Muscle layer of colon (tissue), 2 donors: ENCODE results near the gene GALC.
"Not testable (repeated sequence)": the region's sequence is repeated elsewhere in the genome, so short reads cannot be mapped to it uniquely, and the experiment has no call there.

ENCODE experiments used
- H3K27ac ChIP-seq: one replicate; pipeline ENCODE4 v1.7.0; 2013; ENCODE audit warnings: low read depth, mild to moderate bottlenecking, low read length, moderate library complexity
- H3K27me3 ChIP-seq, 2 donors: one replicate each; pipeline ENCODE4 v1.7.0; 2013; ENCODE audit warnings: low read length in 2 of 2, mild to moderate bottlenecking in 2 of 2; ENCODE audit not compliant: insufficient read depth in 2 of 2, control insufficient read depth in 1 of 2
- H3K36me3 ChIP-seq: one replicate; pipeline ENCODE4 v1.7.0; 2013; ENCODE audit warnings: mild to moderate bottlenecking, low read length; ENCODE audit not compliant: insufficient read depth
- H3K4me1 ChIP-seq: one replicate; pipeline ENCODE4 v1.7.0; 2013; ENCODE audit warnings: mild to moderate bottlenecking, low read length; ENCODE audit not compliant: insufficient read depth
- H3K4me3 ChIP-seq, 2 donors: one replicate each; pipeline ENCODE4 v1.7.0; 2013; ENCODE audit warnings: low read length in 2 of 2, low read depth in 1 of 2, mild to moderate bottlenecking in 1 of 2, moderate library complexity in 1 of 2
- H3K9ac ChIP-seq: one replicate; pipeline ENCODE4 v1.7.0; 2013; ENCODE audit warnings: low read length
- H3K9me3 ChIP-seq: one replicate; pipeline ENCODE4 v1.7.0; 2013; ENCODE audit warnings: mild to moderate bottlenecking, low read length
- donor health status: abdominal sarcoma.
- donor health status: Adenocarcinoma of cecum.

Gene GALC

DNA sequence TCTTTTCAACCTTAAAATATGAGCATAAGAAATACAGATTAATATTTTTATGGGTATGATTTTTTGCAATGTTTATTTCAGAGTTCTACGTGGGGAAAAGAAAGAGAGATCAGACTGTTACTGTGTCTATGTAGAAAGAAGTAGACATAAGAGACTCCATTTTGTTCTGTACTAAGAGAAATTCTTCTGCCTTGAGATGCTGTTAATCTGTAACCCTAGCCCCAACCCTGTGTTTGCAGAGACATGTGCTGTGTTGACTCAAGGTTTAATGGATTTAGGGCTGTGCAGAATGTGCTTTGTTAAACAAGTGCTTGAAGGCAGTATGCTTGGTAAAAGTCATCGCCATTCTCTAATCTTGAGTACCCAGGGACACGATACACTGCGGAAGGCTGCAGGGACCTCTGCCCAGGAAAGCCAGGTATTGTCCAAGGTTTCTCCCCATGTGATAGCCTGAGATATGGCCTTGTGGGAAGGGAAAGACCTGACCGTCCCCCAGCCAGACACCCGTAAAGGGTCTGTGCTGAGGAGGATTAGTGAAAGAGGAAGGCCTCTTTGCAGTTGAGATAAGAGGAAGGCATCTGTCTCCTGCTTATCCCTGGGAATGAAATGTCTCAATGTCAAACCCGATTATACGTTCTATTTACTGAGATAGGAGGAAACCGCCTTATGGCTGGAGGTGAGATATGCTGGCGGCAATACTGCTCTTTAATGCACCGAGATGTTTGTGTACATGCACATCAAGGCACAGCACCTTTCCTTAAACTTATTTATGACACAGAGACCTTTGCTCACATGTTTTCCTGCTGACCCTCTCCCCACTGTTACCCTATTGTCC lies 31.5 kb upstream of the GALC start:
- H3K4me3 ChIP-seq, H3K4me1 ChIP-seq, H3K27me3 ChIP-seq, H3K36me3 ChIP-seq, H3K27ac ChIP-seq, H3K9me3 ChIP-seq, H3K9ac ChIP-seq: not testable (repeated sequence)

- no peak overlapping the region for H3K27ac ChIP-seq
- no peaks in the 10 kb centered on the region for H3K4me1 ChIP-seq
- H3K9me3 ChIP-seq, result no peaks in the 10 kb centered on the region
- H3K27me3 ChIP-seq, result no peaks in the 10 kb centered on the region
- no peaks in the 10 kb centered on the region for H3K36me3 ChIP-seq
- H3K4me3 ChIP-seq, result no peak overlapping the region
- no peak overlapping the region for H3K9ac ChIP-seq
Observed at GRCh38 chr14:88023658-88024187, 30.7 kb upstream of the GALC start.

GRCh38 chr14:88017535-88017934 lies 24.6 kb upstream of the GALC start:
- no peak overlapping the region for H3K4me3 ChIP-seq
- H3K4me1 ChIP-seq, result peaks cover 3% of the 10 kb centered on the region
- no peaks in the 10 kb centered on the region for H3K9me3 ChIP-seq
- H3K9ac ChIP-seq, result no peak overlapping the region
- H3K36me3 ChIP-seq, result no peaks in the 10 kb centered on the region
- no peak overlapping the region for H3K27ac ChIP-seq
- H3K27me3 ChIP-seq, result no peaks in the 10 kb centered on the region

GRCh38 chr14:88016768-88017167 lies 23.8 kb upstream of the GALC start:
- Histone ChIP-seq H3K4me1 (peaks cover 3% of the 10 kb centered on the region), H3K4me3 (no peak overlapping the region), H3K9ac (no peak overlapping the region), H3K9me3 (no peaks in the 10 kb centered on the region), H3K27ac (no peak overlapping the region), H3K36me3 (no peaks in the 10 kb centered on the region), H3K27me3 (no peaks in the 10 kb centered on the region)

DNA sequence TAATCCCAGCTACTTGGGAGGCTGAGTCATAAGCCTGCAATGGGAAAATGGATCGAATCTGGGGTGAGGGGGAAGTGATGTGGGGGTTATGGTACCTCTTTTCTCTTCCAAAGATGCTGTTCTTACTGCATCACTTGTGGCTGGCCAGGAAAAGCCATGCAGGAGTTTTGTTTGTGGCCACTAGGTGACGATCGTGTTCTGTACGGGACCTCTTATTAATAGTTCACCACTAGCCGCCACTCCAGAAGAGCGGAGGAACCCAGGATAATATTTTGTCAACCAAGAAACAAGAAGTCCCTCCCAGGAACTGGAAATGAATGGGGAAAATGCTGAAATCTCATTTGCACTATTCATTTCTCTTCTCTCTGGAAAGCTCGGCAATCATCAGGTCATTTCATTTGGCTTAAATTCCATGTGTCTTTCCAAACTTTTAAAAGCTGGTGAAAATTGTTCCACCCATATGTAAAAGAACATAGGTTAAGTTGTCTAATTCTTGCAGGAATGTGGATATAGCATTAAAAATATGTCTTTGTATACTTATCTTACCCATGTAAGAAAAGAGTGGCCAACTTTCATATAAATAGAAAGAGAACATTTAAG lies 20.9 kb upstream of the GALC start:
- Histone ChIP-seq H3K27me3 (no peaks in the 10 kb centered on the region), H3K4me1 (peaks cover 3% of the 10 kb centered on the region), H3K9ac (no peak overlapping the region), H3K9me3 (no peaks in the 10 kb centered on the region), H3K4me3 (no peak overlapping the region), H3K36me3 (no peaks in the 10 kb centered on the region), H3K27ac (no peak overlapping the region)

GRCh38 chr14:88012495-88012894 lies 19.5 kb upstream of the GALC start:
- no peak overlapping the region for H3K9ac ChIP-seq
- no peaks in the 10 kb centered on the region for H3K9me3 ChIP-seq
- no peaks in the 10 kb centered on the region for H3K27me3 ChIP-seq
- no peak overlapping the region for H3K27ac ChIP-seq
- H3K36me3 ChIP-seq, result no peaks in the 10 kb centered on the region
- no peak overlapping the region for H3K4me3 ChIP-seq
- H3K4me1 ChIP-seq, result peaks cover 3% of the 10 kb centered on the region

GRCh38 chr14:88010331-88010730 lies 17.3 kb upstream of the GALC start:
- Histone ChIP-seq H3K9me3 (no peaks in the 10 kb centered on the region), H3K4me3 (no peak overlapping the region), H3K27ac (no peak overlapping the region), H3K9ac (no peak overlapping the region), H3K36me3 (no peaks in the 10 kb centered on the region), H3K4me1 (peaks cover 3% of the 10 kb centered on the region), H3K27me3 (no peaks in the 10 kb centered on the region)

- Histone ChIP-seq H3K9ac (no peak overlapping the region), H3K4me1 (peaks cover 3% of the 10 kb centered on the region), H3K9me3 (no peaks in the 10 kb centered on the region), H3K27me3 (no peaks in the 10 kb centered on the region), H3K36me3 (no peaks in the 10 kb centered on the region), H3K27ac (no peak overlapping the region), H3K4me3 (no peak overlapping the region)
Observed at GRCh38 chr14:88009486-88009885, 16.5 kb upstream of the GALC start.

DNA sequence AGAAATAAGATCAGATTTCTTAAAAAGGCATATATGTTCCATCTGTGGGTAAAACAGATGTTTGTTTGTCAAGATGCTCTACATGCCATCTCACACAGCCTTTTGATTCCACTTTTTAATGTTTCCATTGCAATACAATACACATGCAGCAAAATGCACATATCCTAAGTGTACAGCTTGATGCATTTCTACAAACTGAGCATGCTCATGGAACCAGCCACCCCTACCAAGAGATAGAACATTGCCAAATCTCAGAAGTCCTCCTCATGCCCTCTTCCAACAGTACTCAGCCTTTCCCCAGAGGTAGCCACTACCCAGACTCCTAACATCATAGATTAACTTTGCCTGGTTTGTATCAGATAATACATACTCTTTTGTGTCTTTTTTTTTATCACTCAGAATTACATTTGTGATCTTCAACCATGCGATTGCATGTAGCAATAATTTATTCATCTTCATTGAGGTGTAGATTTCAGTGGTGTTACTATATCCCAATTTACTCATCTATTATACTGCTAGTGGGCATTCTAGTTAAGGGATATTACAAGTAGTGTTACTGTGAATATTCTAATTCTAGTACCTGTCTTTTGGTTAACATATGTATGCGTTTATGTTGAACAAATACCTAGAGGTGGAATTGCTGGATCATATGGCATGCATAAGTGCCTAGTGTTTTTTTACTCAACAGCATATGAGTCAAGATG lies 15.2 kb upstream of the GALC start:
- Histone ChIP-seq H3K27ac (no peak overlapping the region), H3K27me3 (no peaks in the 10 kb centered on the region), H3K9me3 (no peaks in the 10 kb centered on the region), H3K4me3 (no peak overlapping the region), H3K36me3 (no peaks in the 10 kb centered on the region), H3K4me1 (no peaks in the 10 kb centered on the region), H3K9ac (no peak overlapping the region)

DNA sequence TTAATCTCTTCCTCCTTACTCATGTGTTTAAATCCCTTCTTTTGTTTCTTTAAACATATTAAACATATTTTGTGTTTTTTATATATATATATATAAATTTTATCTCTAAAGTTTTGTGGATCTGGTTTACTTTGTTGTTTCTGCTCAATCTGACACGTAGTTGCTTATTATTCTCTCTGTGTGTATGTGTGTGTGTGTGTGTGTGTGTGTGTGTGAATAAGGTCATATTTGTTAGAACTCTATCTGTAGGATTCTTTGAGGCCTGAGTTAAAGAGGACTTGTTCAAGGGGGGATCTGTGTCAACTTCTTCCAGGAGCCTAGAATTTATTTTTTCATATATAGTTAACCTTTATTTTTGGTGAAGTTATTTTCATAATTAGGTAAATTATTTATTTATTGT lies 14.6 kb upstream of the GALC start:
- no peaks in the 10 kb centered on the region for H3K9me3 ChIP-seq
- H3K27me3 ChIP-seq, result no peaks in the 10 kb centered on the region
- no peak overlapping the region for H3K9ac ChIP-seq
- no peak overlapping the region for H3K27ac ChIP-seq
- no peaks in the 10 kb centered on the region for H3K36me3 ChIP-seq
- no peak overlapping the region for H3K4me3 ChIP-seq
- no peaks in the 10 kb centered on the region for H3K4me1 ChIP-seq

DNA sequence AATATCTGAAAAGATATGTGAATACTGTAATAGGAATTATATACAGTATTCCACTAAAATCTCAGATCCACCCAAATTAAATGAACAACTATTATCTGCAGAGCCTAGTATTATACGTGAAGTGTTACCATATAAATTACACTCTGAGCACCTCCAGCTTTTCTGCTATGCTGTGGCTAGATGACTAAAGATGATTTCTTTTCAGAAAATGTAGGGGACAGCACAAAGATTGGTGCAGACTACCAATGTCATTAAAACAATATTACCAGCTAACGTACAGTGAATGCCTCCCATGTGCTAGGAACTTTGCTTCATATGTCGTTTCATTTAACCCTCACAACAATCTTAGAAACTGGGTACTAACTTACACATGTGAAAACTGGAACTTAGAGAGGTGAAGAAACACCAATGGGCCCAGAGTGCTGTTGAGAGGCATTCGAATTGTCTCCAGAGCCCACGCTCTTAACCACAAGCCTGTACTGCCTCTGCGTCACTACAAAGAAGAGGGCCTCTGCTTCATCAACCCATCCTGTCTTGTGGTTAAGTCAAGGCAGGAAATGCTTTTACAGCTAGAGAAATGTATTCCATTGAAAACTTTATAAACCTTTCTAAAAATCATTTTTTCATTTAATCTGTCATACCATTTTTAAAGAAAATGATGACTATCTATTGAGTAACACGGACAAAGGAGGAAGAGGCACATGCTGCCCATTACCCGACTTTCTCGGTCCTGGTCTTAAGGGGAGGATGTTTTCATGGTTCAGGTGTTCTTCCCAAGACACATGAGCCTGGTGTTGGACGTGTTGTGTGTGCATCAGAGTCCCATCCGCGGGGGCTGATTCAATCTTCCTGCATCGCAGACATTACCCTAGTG lies 13.2 kb upstream of the GALC start:
- H3K9me3 ChIP-seq, result no peaks in the 10 kb centered on the region
- no peak overlapping the region for H3K27ac ChIP-seq
- H3K9ac ChIP-seq, result no peak overlapping the region
- H3K36me3 ChIP-seq, result no peaks in the 10 kb centered on the region
- no peak overlapping the region for H3K4me3 ChIP-seq
- no peaks in the 10 kb centered on the region for H3K27me3 ChIP-seq
- no peaks in the 10 kb centered on the region for H3K4me1 ChIP-seq
